ENCODE data around the gene LPO.

LPO gene

GRCh38 chr17:58301504-58302150 is 63.2 kb downstream of the LPO start:
- CTCF ChIA-PET = interaction anchor here (2.0 to 5.2 kb wide), 4 partner anchors 14 to 146 kb away, joined by 4 to 68 read pairs (median 16); no protein-coding TSS in a partner anchor
- POLR2A ChIA-PET = interaction anchor here (1.0 kb wide), 1 partner anchor 31 kb away, joined by 3 read pairs; no protein-coding TSS in a partner anchor
- DNase-seq (ENCODE audit: extremely low spot score) = no peak
- TF ChIP-seq, protein P1, sequence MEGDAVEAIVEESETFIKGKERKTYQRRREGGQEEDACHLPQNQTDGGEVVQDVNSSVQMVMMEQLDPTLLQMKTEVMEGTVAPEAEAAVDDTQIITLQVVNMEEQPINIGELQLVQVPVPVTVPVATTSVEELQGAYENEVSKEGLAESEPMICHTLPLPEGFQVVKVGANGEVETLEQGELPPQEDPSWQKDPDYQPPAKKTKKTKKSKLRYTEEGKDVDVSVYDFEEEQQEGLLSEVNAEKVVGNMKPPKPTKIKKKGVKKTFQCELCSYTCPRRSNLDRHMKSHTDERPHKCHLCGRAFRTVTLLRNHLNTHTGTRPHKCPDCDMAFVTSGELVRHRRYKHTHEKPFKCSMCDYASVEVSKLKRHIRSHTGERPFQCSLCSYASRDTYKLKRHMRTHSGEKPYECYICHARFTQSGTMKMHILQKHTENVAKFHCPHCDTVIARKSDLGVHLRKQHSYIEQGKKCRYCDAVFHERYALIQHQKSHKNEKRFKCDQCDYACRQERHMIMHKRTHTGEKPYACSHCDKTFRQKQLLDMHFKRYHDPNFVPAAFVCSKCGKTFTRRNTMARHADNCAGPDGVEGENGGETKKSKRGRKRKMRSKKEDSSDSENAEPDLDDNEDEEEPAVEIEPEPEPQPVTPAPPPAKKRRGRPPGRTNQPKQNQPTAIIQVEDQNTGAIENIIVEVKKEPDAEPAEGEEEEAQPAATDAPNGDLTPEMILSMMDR (IDR thresholded peaks at IDR 0.05; ENCODE audit: control extremely low read depth, extremely low read depth, low read depth, missing control alignments) = no peak

DNA sequence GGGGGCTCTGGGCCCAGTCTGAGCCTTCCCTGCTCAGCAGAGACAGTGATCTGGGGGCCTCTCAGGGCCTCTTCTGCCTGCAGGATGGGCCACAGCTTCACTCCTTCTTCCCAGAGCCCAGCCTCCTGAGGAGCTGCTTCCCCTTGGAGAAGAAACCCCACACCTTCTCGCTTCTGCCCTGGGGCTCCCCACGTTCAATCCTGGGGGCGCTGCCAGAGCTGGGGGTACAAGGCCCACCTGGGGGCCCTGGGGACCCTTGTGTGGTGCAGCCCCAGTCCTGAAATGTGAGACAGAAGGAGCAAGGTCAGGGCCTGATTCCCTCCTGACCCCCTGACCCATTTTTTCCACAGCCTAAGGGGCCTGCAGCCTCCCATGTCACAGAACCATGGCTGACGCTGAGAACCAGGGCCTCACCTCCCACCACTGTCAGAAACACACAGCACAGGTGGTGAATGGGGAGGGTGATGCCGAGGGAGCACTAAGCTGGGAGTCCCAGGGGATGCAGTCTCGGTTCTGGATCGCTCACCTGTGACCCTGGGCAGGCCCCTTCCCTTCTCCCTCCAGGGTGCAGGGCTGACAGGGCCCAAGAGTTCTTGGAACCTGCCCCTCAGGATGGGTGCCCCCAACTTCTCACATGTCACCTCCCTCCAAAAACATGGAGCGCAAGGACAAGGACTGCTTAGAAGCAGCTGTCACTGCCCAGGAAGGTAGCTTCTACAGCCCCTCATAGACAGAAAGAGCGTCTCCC is 64.0 kb downstream of the LPO start:
- DNase-seq (ENCODE audit: extremely low spot score) = no peak
- ChIA-PET POLR2A (interaction anchor here (1.0 kb wide), 1 partner anchor 30 kb away, joined by 3 read pairs; no protein-coding TSS in a partner anchor), CTCF (interaction anchor here (0.7 to 5.2 kb wide), 6 partner anchors 13 to 145 kb away, joined by 3 to 68 read pairs (median 10); partner anchors contain the start of gene RNF43)
- TF ChIP-seq, protein P1 (IDR thresholded peaks at IDR 0.05; ENCODE audit: control extremely low read depth, extremely low read depth, low read depth, missing control alignments) = no peak

GRCh38 chr17:58302919-58303585 is 64.7 kb downstream of the LPO start:
- TF ChIP-seq, protein P1 (IDR thresholded peaks at IDR 0.05; ENCODE audit: control extremely low read depth, extremely low read depth, low read depth, missing control alignments) = no peak
- ChIA-PET CTCF (interaction anchor here (0.7 to 5.2 kb wide), 21 partner anchors 7 to 343 kb away, joined by 3 to 68 read pairs (median 5); partner anchors contain the start of gene RNF43), POLR2A (no interaction called here)
- no peak for DNase-seq (ENCODE audit: extremely low spot score)

- TF ChIP-seq, protein P1 (IDR thresholded peaks at IDR 0.05; ENCODE audit: control extremely low read depth, extremely low read depth, low read depth, missing control alignments) = peak; percentile 79
- peak; percentile 91 for DNase-seq (ENCODE audit: extremely low spot score)
- CTCF ChIA-PET = interaction anchor here (0.5 to 5.2 kb wide), 48 partner anchors 8 to 342 kb away, joined by 3 to 68 read pairs (median 4); partner anchors contain the start of genes MPO, RNF43 and SUPT4H1
- POLR2A ChIA-PET = interaction anchor here (1.5 kb wide), 1 partner anchor 13 kb away, joined by 3 read pairs; no protein-coding TSS in a partner anchor
Measured at GRCh38 chr17:58303971-58304749, 65.8 kb downstream of the LPO start.

DNA sequence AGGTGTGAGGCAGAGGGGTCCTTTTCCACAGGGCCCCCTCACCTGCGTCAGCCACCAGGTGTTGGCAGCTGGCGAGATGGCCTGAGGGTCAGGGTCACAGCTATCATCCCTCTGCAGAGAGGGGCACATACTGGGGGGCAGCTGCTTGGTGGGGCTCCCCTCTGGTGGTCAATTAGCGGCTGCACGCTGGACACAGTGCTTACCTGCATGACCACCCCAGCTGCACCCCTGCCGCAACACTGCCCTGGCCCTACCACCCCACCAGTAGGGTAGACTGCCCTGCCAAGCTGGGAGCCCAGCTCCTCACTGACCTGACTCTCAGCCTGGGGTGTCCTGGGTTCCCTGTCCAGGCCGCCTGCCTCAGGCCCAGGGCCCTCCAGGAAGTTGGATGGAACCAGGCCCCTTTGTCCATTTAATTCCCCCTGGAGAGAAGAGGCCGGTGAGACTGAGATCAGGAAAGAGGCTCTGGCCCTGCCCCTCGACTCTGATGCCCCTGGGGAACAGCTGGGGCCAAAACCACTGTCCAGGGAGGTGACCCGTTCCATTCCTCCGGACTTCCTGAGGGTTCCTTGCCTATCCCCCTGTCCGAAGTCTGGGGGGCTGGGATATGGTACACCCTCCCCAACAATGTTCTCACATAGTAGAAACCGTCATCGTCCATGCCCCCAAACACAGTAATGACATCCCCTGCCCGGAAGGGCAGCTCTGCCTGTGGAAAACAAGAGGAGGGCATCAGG is 66.5 kb downstream of the LPO start:
- TF ChIP-seq, protein P1 (IDR thresholded peaks at IDR 0.05; ENCODE audit: control extremely low read depth, extremely low read depth, low read depth, missing control alignments) = no peak
- POLR2A ChIA-PET = interaction anchor here (1.5 kb wide), 1 partner anchor 13 kb away, joined by 3 read pairs; no protein-coding TSS in a partner anchor
- CTCF ChIA-PET = interaction anchor here (0.5 to 5.2 kb wide), 33 partner anchors 9 to 192 kb away, joined by 3 to 68 read pairs (median 5); partner anchors contain the start of genes RNF43 and SUPT4H1
- no peak for DNase-seq (ENCODE audit: extremely low spot score)
